DMS153 (cell line): ENCODE results near the gene GLI3.
A peak's percentile ranks its signal among the peaks of the same experiment; 100 is the strongest.

ENCODE experiments used
- DNase-seq: peaks from one replicate; lab custom pipeline; 2025; lab: John Stamatoyannopoulos, UW

GLI3 gene

GRCh38 chr7:42105554-42106358, 131.3 kb downstream of the GLI3 start:
- DNase-seq: no peak

- no peak for DNase-seq
Measured at GRCh38 chr7:42104694-42105093, 132.3 kb downstream of the GLI3 start.

- DNase-seq: no peak
Measured at GRCh38 chr7:42104231-42104630, 132.8 kb downstream of the GLI3 start.

- DNase-seq: no peak
Measured at GRCh38 chr7:42103456-42103855, 133.6 kb downstream of the GLI3 start.

GRCh38 chr7:42103020-42103419, 134.0 kb downstream of the GLI3 start:
- no peak for DNase-seq

GRCh38 chr7:42102301-42102700, 134.7 kb downstream of the GLI3 start:
- no peak for DNase-seq

- DNase-seq: no peak
Measured at GRCh38 chr7:42100156-42100508, 136.9 kb downstream of the GLI3 start.

- DNase-seq: no peak
Measured at GRCh38 chr7:42099470-42100155, 137.4 kb downstream of the GLI3 start.

- DNase-seq: no peak
Measured at GRCh38 chr7:42099066-42099465, 137.9 kb downstream of the GLI3 start.

- no peak for DNase-seq
Measured at GRCh38 chr7:42097752-42098151, 139.3 kb downstream of the GLI3 start.

GRCh38 chr7:42096681-42097561, 140.1 kb downstream of the GLI3 start:
- DNase-seq: no peak

- no peak for DNase-seq
Measured at GRCh38 chr7:42096268-42096667, 140.7 kb downstream of the GLI3 start.

GRCh38 chr7:42095791-42096190, 141.2 kb downstream of the GLI3 start:
- no peak for DNase-seq

- DNase-seq: no peak
Measured at GRCh38 chr7:42093349-42093905, 143.6 kb downstream of the GLI3 start.

GRCh38 chr7:42091461-42092291, 145.3 kb downstream of the GLI3 start:
- peak; percentile 71 for DNase-seq

- no peak for DNase-seq
Measured at GRCh38 chr7:42090806-42091205, 146.2 kb downstream of the GLI3 start.

- no peak for DNase-seq
Measured at GRCh38 chr7:42090056-42090455, 147.0 kb downstream of the GLI3 start.

- DNase-seq: no peak
Measured at GRCh38 chr7:42087616-42088015, 149.4 kb downstream of the GLI3 start.

GRCh38 chr7:42085531-42085930, 151.5 kb downstream of the GLI3 start:
- DNase-seq: no peak

- no peak for DNase-seq
Measured at GRCh38 chr7:42084263-42084662, 152.7 kb downstream of the GLI3 start.

GRCh38 chr7:42083284-42083683, 153.7 kb downstream of the GLI3 start:
- no peak for DNase-seq
